Tibial artery (tissue), 4 donors: ENCODE data around the gene KCNH8.

Experiments
- DNase-seq, 2 donors: peaks; one replicate each; pipeline ENCODE4 v3.0.0-alpha.2; 2019
- H3K27ac ChIP-seq, 2 donors: fragments of 200-600 bp; sonication (generic) in 1 of 2; 1 replicate in 1 of 2; 2 replicates in 1 of 2; pipeline ENCODE4 v1.5.1; 2018 to 2019; ENCODE audit warnings: mild to moderate bottlenecking in 1 of 2
- H3K27me3 ChIP-seq, 2 donors: fragments of 200-600 bp; sonication (generic) in 1 of 2; one replicate each; pipeline versions ENCODE4 v1.5.1 to v1.6.0; 2016 to 2019
- H3K36me3 ChIP-seq, 3 donors: fragments of 200-600 bp; sonication (generic) in 2 of 3; one replicate each; pipeline ENCODE4 v1.5.1; 2016 to 2019; ENCODE audit warnings: mild to moderate bottlenecking in 2 of 3
- H3K4me1 ChIP-seq, 4 donors: fragments of 200-600 bp; sonication (generic) in 2 of 4; 1 replicate in 3 of 4; 2 replicates in 1 of 4; pipeline ENCODE4 v1.5.1; 2016 to 2019
- H3K4me3 ChIP-seq, 2 donors: fragments of 200-600 bp; sonication (generic) in 1 of 2; 1 replicate in 1 of 2; 2 replicates in 1 of 2; pipeline ENCODE4 v1.5.1; 2018 to 2019; ENCODE audit warnings: mild to moderate bottlenecking in 2 of 2
- H3K9me3 ChIP-seq, 3 donors: fragments of 200-600 bp; sonication (generic) in 1 of 3; one replicate each; pipeline ENCODE4 v1.5.1; 2016 to 2019
- intact Hi-C: fragments of 100-400 bp; cut with DNase I; formaldehyde crosslinking; loops from one replicate; pipeline ENCODE4 v1.15.0; 2023; ENCODE audit warnings: low total_unique reads
- TF ChIP-seq, protein P1 (sequence below), 2 experiments: fragments of 200-600 bp in 1 of 2; fragments of 450-650 bp in 1 of 2; IDR thresholded peaks; one replicate each; pipeline ENCODE4 v1.5.1; 2017 to 2019; ENCODE audit warnings: antibody characterized with exemption in 2 of 2, mild to moderate bottlenecking in 1 of 2, moderate library complexity in 1 of 2

Gene KCNH8

DNA sequence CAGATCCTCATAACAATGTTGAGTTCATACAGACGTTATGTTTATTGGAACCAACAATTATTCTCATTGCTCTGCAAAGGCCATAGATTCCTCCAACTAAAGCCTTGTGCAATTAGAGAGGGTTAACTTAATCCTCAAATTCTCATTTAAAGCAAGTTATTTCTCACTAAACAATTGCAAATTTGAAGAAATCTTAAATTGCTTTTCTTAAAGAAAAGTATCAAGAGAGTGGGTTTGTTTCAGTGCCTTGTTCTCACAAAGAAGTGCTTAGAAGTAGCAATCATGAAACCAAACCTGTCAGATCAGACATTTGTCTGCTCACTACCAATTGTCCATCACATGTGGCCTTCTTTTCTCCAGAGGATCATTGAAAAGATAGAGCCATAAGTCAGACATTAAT lies 124.8 kb downstream of the KCNH8 start:
- Histone ChIP-seq H3K27me3 (no peaks in the 10 kb centered on the region), H3K9me3 (no peaks in the 10 kb centered on the region), H3K4me1 (no peaks in the 10 kb centered on the region), H3K36me3 (no peaks in the 10 kb centered on the region), H3K4me3 (no peak overlapping the region), H3K27ac (no peak overlapping the region)
- TF ChIP-seq, protein P1, sequence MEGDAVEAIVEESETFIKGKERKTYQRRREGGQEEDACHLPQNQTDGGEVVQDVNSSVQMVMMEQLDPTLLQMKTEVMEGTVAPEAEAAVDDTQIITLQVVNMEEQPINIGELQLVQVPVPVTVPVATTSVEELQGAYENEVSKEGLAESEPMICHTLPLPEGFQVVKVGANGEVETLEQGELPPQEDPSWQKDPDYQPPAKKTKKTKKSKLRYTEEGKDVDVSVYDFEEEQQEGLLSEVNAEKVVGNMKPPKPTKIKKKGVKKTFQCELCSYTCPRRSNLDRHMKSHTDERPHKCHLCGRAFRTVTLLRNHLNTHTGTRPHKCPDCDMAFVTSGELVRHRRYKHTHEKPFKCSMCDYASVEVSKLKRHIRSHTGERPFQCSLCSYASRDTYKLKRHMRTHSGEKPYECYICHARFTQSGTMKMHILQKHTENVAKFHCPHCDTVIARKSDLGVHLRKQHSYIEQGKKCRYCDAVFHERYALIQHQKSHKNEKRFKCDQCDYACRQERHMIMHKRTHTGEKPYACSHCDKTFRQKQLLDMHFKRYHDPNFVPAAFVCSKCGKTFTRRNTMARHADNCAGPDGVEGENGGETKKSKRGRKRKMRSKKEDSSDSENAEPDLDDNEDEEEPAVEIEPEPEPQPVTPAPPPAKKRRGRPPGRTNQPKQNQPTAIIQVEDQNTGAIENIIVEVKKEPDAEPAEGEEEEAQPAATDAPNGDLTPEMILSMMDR (IDR thresholded peaks at IDR 0.05), result no peak
- intact Hi-C loops, result no loop called here
- DNase-seq, result no peak

DNA sequence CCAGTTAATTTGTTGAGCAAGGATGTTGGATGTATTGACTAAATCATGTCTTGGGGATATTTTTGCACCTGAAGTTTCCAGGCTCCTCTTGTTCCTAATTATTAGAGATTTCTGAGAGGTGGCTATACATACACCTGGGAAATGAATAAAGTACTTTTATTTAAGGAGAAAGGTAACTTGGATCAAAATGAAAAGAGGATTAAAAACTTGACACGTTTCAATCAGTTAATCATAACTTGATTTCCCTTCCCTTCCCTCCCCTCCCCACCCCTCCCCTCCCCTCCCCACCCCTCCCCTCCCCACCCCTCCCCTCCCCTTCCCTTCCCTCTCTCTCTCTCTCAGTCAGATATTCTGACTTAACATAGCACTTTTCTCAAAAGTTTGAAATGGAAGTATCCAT lies 126.3 kb downstream of the KCNH8 start:
- intact Hi-C loops, result no loop called here
- TF ChIP-seq, protein P1 (IDR thresholded peaks at IDR 0.05), result no peak

DNA sequence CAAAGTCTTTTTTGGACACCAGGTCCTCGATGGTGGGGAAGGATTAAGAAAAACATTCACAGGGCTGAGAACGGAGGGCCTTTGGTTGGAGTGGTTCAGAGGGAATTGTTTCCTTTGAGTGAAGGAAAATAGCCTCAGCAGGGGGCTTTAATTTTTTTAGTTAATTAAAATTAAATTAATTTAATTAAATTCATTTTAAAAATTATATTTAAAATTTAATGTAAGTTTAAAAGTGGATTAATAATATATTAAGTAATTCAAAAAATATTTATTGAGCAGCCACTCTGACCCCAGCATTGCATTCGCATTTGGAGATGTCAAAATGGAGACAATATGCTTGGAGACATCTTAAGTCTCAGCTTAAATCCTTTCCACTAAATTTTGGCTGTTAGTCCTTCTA lies 136.7 kb downstream of the KCNH8 start:
- TF ChIP-seq, protein P1 (IDR thresholded peaks at IDR 0.05), result no peak
- H3K4me3 ChIP-seq, result no peak overlapping the region
- H3K27me3 ChIP-seq, result no peaks in the 10 kb centered on the region
- intact Hi-C loops, result no loop called here
- no peak overlapping the region for H3K27ac ChIP-seq
- H3K4me1 ChIP-seq, result no peaks in the 10 kb centered on the region
- no peak for DNase-seq
- no peaks in the 10 kb centered on the region for H3K9me3 ChIP-seq
- no peaks in the 10 kb centered on the region for H3K36me3 ChIP-seq

More for the DNA sequence above, 126.3 kb downstream of the KCNH8 start:
- no peak overlapping the region for H3K4me3 ChIP-seq
- H3K9me3 ChIP-seq, result no peaks in the 10 kb centered on the region
- H3K36me3 ChIP-seq, result no peaks in the 10 kb centered on the region
- H3K27me3 ChIP-seq, result no peaks in the 10 kb centered on the region
- no peaks in the 10 kb centered on the region for H3K4me1 ChIP-seq
- H3K27ac ChIP-seq, result no peak overlapping the region
- no peak for DNase-seq

DNA sequence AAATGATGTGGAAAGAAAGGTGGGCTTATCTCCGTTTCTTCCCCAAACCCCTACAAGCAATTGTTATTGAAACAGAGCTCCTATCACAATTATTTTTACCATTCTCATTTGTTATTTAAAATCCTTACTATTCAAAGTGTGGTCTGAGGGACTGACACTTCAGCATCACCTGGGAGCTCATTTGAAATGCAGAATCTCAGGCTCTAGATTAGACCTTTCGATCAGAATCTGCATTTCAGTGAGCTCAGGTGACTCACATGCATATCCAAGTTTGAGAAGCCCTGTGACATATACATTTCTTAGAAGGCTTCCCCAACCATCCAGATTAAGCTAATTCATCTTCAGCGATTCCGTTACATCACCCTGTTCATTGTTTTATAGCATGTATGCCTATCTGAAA lies 145.0 kb downstream of the KCNH8 start:
- TF ChIP-seq, protein P1 (IDR thresholded peaks at IDR 0.05), result no peak
- Histone ChIP-seq H3K27me3 (no peaks in the 10 kb centered on the region), H3K36me3 (no peaks in the 10 kb centered on the region), H3K9me3 (no peaks in the 10 kb centered on the region), H3K4me1 (no peaks in the 10 kb centered on the region), H3K27ac (no peak overlapping the region), H3K4me3 (no peak overlapping the region)
- intact Hi-C loops, result no loop called here
- no peak for DNase-seq

DNA sequence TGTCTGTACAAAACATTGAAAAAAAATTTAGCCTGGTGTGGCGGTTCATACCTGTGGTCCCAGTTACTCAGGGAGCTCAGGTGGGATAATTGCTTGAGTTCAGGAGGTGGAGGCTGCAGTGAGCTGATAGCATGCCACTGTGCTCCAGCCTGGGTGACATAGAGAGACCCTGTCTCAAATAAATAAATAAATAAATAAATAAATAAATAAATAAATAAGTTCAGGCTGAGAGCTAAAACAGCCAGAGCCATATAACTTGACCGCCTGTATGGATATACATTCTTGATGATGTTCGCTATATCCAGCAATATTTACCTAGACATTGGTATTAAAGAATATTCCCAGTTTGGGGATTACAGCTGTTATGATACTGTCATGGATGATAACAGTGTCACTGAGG lies 146.9 kb downstream of the KCNH8 start:
- intact Hi-C loops, result no loop called here

More for the DNA sequence above, 146.9 kb downstream of the KCNH8 start:
- Histone ChIP-seq H3K27me3 (no peaks in the 10 kb centered on the region), H3K4me1 (no peaks in the 10 kb centered on the region), H3K9me3 (no peaks in the 10 kb centered on the region), H3K4me3 (no peak overlapping the region), H3K36me3 (no peaks in the 10 kb centered on the region), H3K27ac (no peak overlapping the region)
- TF ChIP-seq, protein P1 (IDR thresholded peaks at IDR 0.05), result no peak
- DNase-seq, result no peak
